Mucosa of rectum (tissue), 2 donors: ENCODE measurements around the gene BEST4.

Experiments used
- H3K27ac ChIP-seq, 2 donors: one replicate each; pipeline ENCODE4 v1.7.0; 2013; ENCODE audit warnings: inconsistent platforms in 2 of 2, low read depth in 2 of 2, low read length in 2 of 2
- H3K27me3 ChIP-seq, 2 donors: one replicate each; pipeline ENCODE4 v1.7.0; 2013; ENCODE audit warnings: low read length in 2 of 2; ENCODE audit not compliant: control insufficient read depth in 2 of 2, insufficient read depth in 2 of 2
- H3K36me3 ChIP-seq, 2 donors: one replicate each; pipeline ENCODE4 v1.7.0; 2013; ENCODE audit warnings: low read length in 2 of 2; ENCODE audit not compliant: control insufficient read depth in 2 of 2, insufficient read depth in 2 of 2
- H3K4me1 ChIP-seq, 2 donors: one replicate each; pipeline ENCODE4 v1.7.0; 2013; ENCODE audit warnings: low read length in 2 of 2, mild to moderate bottlenecking in 1 of 2; ENCODE audit not compliant: control insufficient read depth in 2 of 2, insufficient read depth in 2 of 2
- H3K4me3 ChIP-seq, 2 donors: one replicate each; pipeline ENCODE4 v1.7.0; 2013; ENCODE audit warnings: low read length in 2 of 2
- H3K9ac ChIP-seq, 2 donors: one replicate each; pipeline ENCODE4 v1.7.0; 2013; ENCODE audit warnings: low read length in 2 of 2, low read depth in 1 of 2, mild to moderate bottlenecking in 1 of 2
- H3K9me3 ChIP-seq, 2 donors: one replicate each; pipeline ENCODE4 v1.7.0; 2013; ENCODE audit warnings: low read length in 2 of 2; ENCODE audit not compliant: control insufficient read depth in 2 of 2
- donor health status: healthy.
- donor health status: Normal muscosa, but diverticular disease.

Gene BEST4

DNA sequence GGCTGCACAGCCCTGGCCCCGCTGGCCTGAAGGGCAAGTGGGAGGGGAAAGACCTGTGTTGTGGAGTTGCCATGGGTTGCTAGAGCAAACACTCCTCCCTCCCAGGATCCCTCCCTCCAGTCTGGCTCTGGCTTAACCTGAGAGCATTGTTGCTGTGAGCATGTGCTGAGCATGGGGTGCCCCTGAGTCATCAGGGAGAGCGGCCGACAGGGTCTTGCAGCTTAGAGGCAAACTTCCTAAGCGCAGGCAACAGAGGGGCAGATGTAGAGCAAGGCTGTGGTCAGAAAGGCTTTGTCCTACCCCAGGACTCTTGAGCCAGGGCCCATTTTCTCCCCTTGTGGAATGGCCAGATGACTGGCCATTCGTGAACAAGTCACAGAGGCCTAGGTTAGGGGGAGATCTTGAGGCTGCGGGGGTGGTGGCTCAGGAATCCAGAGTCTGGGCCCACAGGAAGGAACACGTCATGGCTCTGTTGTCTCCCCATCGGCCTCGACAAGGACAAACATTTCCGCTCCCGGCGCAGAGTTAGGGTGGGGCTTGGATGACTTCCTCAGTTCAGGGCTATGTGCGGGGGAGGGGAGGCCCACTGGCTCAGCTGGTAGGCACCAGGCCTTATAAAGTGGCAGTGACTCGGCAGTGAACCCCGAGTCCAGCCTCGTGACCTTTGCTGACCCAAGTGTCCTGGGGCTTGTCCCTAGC lies 19.5 kb upstream of the BEST4 start:
- H3K27ac ChIP-seq, result peak overlapping the region; percentile 97 to 98
- peaks cover 43 to 45% of the 10 kb centered on the region in 2 donors for H3K4me1 ChIP-seq
- no peaks in the 10 kb centered on the region for H3K9me3 ChIP-seq
- peak overlapping the region; percentile 76 to 89 for H3K9ac ChIP-seq
- no peaks in the 10 kb centered on the region for H3K27me3 ChIP-seq
- peak overlapping the region; percentile 27 to 31 for H3K4me3 ChIP-seq
- H3K36me3 ChIP-seq, result peaks cover 14 to 15% of the 10 kb centered on the region in 2 donors

- Histone ChIP-seq H3K27ac (peak within 1 kb of the TSS; percentile 97 to 98), H3K9me3 (no peaks in the 10 kb centered on the region), H3K4me3 (peak within 1 kb of the TSS; percentile 31 to 54), H3K36me3 (peaks cover 14 to 15% of the 10 kb centered on the region in 2 donors), H3K9ac (peak within 1 kb of the TSS; percentile 76 to 89), H3K27me3 (no peaks in the 10 kb centered on the region), H3K4me1 (peaks cover 45 to 49% of the 10 kb centered on the region in 2 donors)
Measured at GRCh38 chr1:44806704-44807363, 18.9 kb upstream of the BEST4 start, which contains the start of gene DYNLT4. DYNLT4 (minus strand) TSS chr1:44807351; CDS start chr1:44806668, 683 bp downstream.

DNA sequence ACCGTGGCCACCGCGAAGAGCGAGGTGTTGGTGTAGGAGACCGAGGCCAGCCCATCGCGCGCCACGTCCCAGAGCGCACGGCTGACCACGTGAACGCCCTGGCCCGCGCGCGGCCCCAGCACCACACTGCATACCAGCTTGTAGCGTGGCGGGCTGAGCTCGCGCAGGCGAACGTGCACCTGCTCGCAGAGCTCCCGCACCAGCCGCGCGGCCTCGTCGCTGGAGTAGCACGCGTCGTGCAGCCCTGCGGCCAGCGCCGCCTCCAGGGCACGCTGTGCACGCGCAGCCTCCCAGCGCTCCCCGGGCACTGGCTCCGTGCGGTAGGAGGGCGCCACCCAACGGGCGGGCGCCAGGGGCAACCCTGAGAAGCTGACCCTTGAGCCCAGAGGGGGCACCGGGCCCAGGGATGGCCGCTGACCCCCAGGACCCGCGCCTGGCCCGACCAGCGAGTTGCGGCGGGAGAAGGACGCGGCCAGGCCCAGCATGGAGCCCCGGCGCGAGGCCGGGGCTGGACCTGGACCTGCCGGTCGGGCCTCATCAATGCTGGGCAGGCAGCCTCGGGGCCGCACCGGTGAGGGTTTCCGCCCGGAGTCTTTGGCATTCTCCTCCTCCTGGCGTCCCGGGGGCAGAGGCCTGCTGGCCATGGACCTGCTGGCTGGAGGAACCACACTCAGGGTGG lies 18.2 kb upstream of the BEST4 start:
- Histone ChIP-seq H3K9ac (peak overlapping the region; percentile 76 to 89), H3K36me3 (peaks cover 14 to 15% of the 10 kb centered on the region in 2 donors), H3K27me3 (no peaks in the 10 kb centered on the region), H3K9me3 (no peaks in the 10 kb centered on the region), H3K27ac (peak overlapping the region; percentile 97 to 98), H3K4me1 (peaks cover 45 to 50% of the 10 kb centered on the region in 2 donors), H3K4me3 (peak overlapping the region in 1 of 2 donors; percentile 26)

DNA sequence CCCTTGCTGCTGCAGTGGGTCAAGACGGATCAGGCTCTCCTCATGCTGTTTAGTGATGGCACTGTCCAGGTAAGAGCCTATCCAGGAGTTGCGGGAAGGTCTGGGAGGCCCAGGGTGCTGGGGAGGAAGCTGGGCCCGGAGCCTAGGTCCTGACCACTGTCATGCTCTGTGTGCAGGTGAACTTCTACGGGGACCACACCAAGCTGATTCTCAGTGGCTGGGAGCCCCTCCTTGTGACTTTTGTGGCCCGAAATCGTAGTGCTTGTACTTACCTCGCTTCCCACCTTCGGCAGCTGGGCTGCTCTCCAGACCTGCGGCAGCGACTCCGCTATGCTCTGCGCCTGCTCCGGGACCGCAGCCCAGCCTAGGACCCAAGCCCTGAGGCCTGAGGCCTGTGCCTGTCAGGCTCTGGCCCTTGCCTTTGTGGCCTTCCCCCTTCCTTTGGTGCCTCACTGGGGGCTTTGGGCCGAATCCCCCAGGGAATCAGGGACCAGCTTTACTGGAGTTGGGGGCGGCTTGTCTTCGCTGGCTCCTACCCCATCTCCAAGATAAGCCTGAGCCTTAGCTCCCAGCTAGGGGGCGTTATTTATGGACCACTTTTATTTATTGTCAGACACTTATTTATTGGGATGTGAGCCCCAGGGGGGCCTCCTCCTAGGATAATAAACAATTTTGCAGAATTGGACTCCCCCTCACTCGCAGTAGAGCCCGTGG lies 17.5 kb upstream of the BEST4 start:
- Histone ChIP-seq H3K27ac (no peak overlapping the region), H3K27me3 (no peaks in the 10 kb centered on the region), H3K9ac (no peak overlapping the region), H3K4me3 (no peak overlapping the region), H3K4me1 (peaks cover 48 to 53% of the 10 kb centered on the region in 2 donors), H3K36me3 (peaks cover 14 to 15% of the 10 kb centered on the region in 2 donors), H3K9me3 (no peaks in the 10 kb centered on the region)

- H3K9me3 ChIP-seq, result no peaks in the 10 kb centered on the region
- H3K4me3 ChIP-seq, result no peak overlapping the region
- no peaks in the 10 kb centered on the region for H3K27me3 ChIP-seq
- no peak overlapping the region for H3K9ac ChIP-seq
- peaks cover 14 to 15% of the 10 kb centered on the region in 2 donors for H3K36me3 ChIP-seq
- H3K4me1 ChIP-seq, result peaks cover 36 to 38% of the 10 kb centered on the region in 2 donors
- H3K27ac ChIP-seq, result peak overlapping the region in 1 of 2 donors; percentile 16
Measured at GRCh38 chr1:44803312-44804095, 15.5 kb upstream of the BEST4 start.

DNA sequence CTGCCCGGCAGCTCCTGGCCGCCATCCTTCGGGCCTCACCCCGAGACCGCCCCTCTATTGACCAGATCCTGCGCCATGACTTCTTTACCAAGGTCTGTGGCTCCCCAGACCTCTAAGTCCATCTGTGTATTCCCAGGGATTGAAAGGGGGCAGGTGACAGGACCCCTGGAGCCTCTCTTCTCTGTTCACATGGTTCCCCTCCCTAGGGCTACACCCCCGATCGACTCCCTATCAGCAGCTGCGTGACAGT lies 15.0 kb upstream of the BEST4 start:
- Histone ChIP-seq H3K27ac (no peak overlapping the region), H3K4me1 (peaks cover 31 to 33% of the 10 kb centered on the region in 2 donors), H3K36me3 (peaks cover 14 to 15% of the 10 kb centered on the region in 2 donors), H3K4me3 (no peak overlapping the region), H3K27me3 (no peaks in the 10 kb centered on the region), H3K9me3 (no peaks in the 10 kb centered on the region), H3K9ac (no peak overlapping the region)

DNA sequence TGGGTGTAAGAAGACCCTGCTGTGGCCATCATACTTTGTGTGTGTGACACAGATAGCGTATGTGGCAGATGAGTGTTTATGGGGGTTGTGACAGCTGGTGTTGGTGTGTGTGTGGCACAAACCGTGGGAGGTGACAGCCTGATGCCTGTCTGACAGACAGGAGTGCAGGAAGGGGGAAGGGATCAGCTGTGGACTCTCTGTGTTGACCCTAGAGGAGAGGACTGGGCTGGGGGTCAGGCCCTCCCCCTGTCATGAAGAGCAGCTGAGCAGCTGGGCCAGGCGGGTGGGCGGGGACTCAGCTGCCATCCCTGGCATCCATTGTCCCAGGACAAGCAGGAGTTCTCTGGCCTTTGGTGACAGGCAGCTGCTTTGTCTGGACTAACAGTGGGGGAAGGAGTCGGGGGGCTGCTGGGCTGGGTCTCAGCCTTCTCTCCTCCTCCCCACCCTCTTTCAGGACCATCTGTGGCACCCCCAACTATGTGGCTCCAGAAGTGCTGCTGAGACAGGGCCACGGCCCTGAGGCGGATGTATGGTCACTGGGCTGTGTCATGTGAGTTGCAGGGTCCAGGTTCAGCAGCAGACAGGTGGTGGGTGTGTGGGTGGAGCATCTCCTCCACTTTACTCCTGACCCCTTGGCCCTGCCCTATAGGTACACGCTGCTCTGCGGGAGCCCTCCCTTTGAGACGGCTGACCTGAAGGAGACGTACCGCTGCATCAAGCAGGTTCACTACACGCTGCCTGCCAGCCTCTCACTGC lies 14.5 kb upstream of the BEST4 start:
- peaks cover 26 to 28% of the 10 kb centered on the region in 2 donors for H3K4me1 ChIP-seq
- peak overlapping the region in 1 of 2 donors; percentile 15 for H3K9ac ChIP-seq

GRCh38 chr1:44801491-44802305 lies 13.7 kb upstream of the BEST4 start:
- Histone ChIP-seq H3K4me3 (peak overlapping the region; percentile 17 to 66), H3K27me3 (no peaks in the 10 kb centered on the region), H3K36me3 (peaks cover 14 to 15% of the 10 kb centered on the region in 2 donors), H3K9me3 (no peaks in the 10 kb centered on the region), H3K9ac (peak overlapping the region in 1 of 2 donors; percentile 15), H3K27ac (peak overlapping the region in 1 of 2 donors; percentile 11), H3K4me1 (peaks cover 18 to 20% of the 10 kb centered on the region in 2 donors)

More for the DNA sequence above, 14.5 kb upstream of the BEST4 start:
- Histone ChIP-seq H3K27ac (peak overlapping the region in 1 of 2 donors; percentile 11), H3K9me3 (no peaks in the 10 kb centered on the region), H3K36me3 (peaks cover 14 to 15% of the 10 kb centered on the region in 2 donors), H3K4me3 (peak overlapping the region in 1 of 2 donors; percentile 66), H3K27me3 (no peaks in the 10 kb centered on the region)
